HepG2 (cell line): ENCODE results near the gene SRF. TPM values are rescaled to one million over a fixed set of nuclear protein-coding genes. Genes with fewer than 3 reads are reported as not detected.

Source experiments
- ATAC-seq: fragments of 200-7000 bp; cut with Tn5 transposase; 3 replicates; pipeline ENCODE4 v1.9.1; 2020; ENCODE audit warnings: mild to moderate bottlenecking, moderate library complexity
- BruUV-seq: library from RNA; stranded (reverse); fragments of 400-500 nt; replicated peaks from 2 replicates; lab custom pipeline; 2021; lab: Mats Ljungman, UMichigan
- CTCF ChIA-PET: fragments of 300-600 bp; formaldehyde crosslinking; extraction: SDS; loops from one replicate; lab custom pipeline; 2021; ENCODE audit warnings: low total read pairs, inconsistent platforms, low intra/inter-chr PET ratio; lab: Yijun Ruan, JAX
- POLR2A ChIA-PET: fragments of 350-600 bp; sonication (Branson Sonifier 250); formaldehyde crosslinking; loops from one replicate; lab custom pipeline; 2020; ENCODE audit warnings: antibody characterized with exemption, inconsistent platforms; lab: Yijun Ruan, JAX
- DNase-seq: peaks from one replicate; pipeline ENCODE4 v3.0.0-alpha.2; 2015; ENCODE audit warnings: low spot score
- FAIRE-seq: peaks from 3 replicates; lab custom pipeline; 2011; peaks lifted over from hg19 to GRCh38; lab: Jason Lieb, UNC
- H2AFZ ChIP-seq: one replicate; pipeline ENCODE4 v1.6.1; 2011; ENCODE audit warnings: low read length, inconsistent platforms
- H3K27ac ChIP-seq: fragments of 300-600 bp; 3 replicates; pipeline ENCODE4 v1.8.0; 2011; ENCODE audit warnings: mixed run types, mild to moderate bottlenecking, mixed read lengths, low read length, inconsistent platforms; ENCODE audit not compliant: insufficient read depth; ENCODE audit errors: extremely low read length
- H3K27me3 ChIP-seq, 2 experiments: fragments of 200-600 bp in 1 of 2; 2 replicates in 1 of 2; 3 replicates in 1 of 2; pipeline versions ENCODE4 v1.6.0 to v1.8.0; 2011; ENCODE audit warnings: low read length in 2 of 2, mild to moderate bottlenecking in 2 of 2, moderate library complexity in 2 of 2, inconsistent platforms in 1 of 2; ENCODE audit not compliant: insufficient read depth in 2 of 2, control insufficient read depth in 1 of 2
- H3K36me3 ChIP-seq, 2 experiments: fragments of 200-600 bp in 1 of 2; replicated peaks in 1 of 2; 2 replicates in 1 of 2; 3 replicates in 1 of 2; pipeline versions ENCODE4 v1.5.1 to v1.8.0; 2011; ENCODE audit warnings: low read length in 2 of 2, inconsistent platforms in 1 of 2; ENCODE audit not compliant: insufficient read depth in 2 of 2, control insufficient read depth in 1 of 2
- H3K4me1 ChIP-seq: 2 replicates; pipeline ENCODE4 v1.5.1; 2012; ENCODE audit warnings: low read length, inconsistent platforms; ENCODE audit not compliant: insufficient read depth
- H3K4me2 ChIP-seq: 2 replicates; pipeline ENCODE4 v1.6.0; 2011; ENCODE audit warnings: low read depth, low read length, inconsistent platforms
- H3K4me3 ChIP-seq, 3 experiments: fragments of 200-600 bp in 1 of 3; sonication (generic), shearing (Covaris generic) in 1 of 3; replicated peaks in 1 of 3; 2 replicates each; pipeline ENCODE4 v1.5.1; 2011 to 2016; ENCODE audit warnings: low read length in 3 of 3, inconsistent platforms in 2 of 3, low read depth in 2 of 3, mild to moderate bottlenecking in 2 of 3, control low read depth in 1 of 3, mixed read lengths in 1 of 3; ENCODE audit not compliant: insufficient read depth in 1 of 3
- H3K79me2 ChIP-seq: one replicate; pipeline ENCODE4 v1.6.1; 2011; ENCODE audit warnings: low read length, inconsistent platforms; ENCODE audit not compliant: insufficient read depth
- H3K9ac ChIP-seq: 2 replicates; pipeline ENCODE4 v1.6.0; 2011; ENCODE audit warnings: mild to moderate bottlenecking, low read depth, low read length, inconsistent platforms; ENCODE audit not compliant: insufficient read depth
- H3K9me3 ChIP-seq: 2 replicates; pipeline ENCODE4 v1.5.1; 2012; ENCODE audit warnings: mild to moderate bottlenecking, low read length
- H4K20me1 ChIP-seq: 2 replicates; pipeline ENCODE4 v1.6.0; 2011; ENCODE audit warnings: inconsistent platforms, mild to moderate bottlenecking, low read length, moderate library complexity; ENCODE audit not compliant: insufficient read depth
- AHR ChIP-seq: IDR thresholded peaks from 2 replicates; pipeline ENCODE4 v1.6.1; 2018; ENCODE audit warnings: missing genetic modification reagents, missing compliant biosample characterization
- CCAR2 ChIP-seq: fragments of 200-400 bp; formaldehyde crosslinking; optimal IDR thresholded peaks from 2 replicates; pipeline ENCODE3; 2018; ENCODE audit warnings: low read depth, mild to moderate bottlenecking, low read length, moderate library complexity
- FOXP4 ChIP-seq: sonication (generic); formaldehyde crosslinking; IDR thresholded peaks from 2 replicates; pipeline ENCODE4 v1.4.0; 2020; ENCODE audit warnings: missing genetic modification reagents
- HMG20A ChIP-seq: IDR thresholded peaks from 2 replicates; pipeline ENCODE4 v1.6.1; 2016; ENCODE audit warnings: borderline replicate concordance
- LCORL ChIP-seq, 2 experiments: fragments of 450-650 bp in 1 of 2; sonication (generic) in 1 of 2; formaldehyde crosslinking in 1 of 2; IDR thresholded peaks; 2 replicates each; pipeline versions ENCODE4 v1.5.0 to v1.6.1; 2017 to 2020; ENCODE audit warnings: antibody characterized with exemption in 1 of 2, missing genetic modification reagents in 1 of 2
- MAZ ChIP-seq, 2 experiments: sonication (generic) in 1 of 2; formaldehyde crosslinking in 1 of 2; IDR thresholded peaks; 2 replicates each; pipeline versions ENCODE4 v1.5.0 to v1.6.1; 2012 to 2020; ENCODE audit warnings: low read depth in 2 of 2, mild to moderate bottlenecking in 2 of 2, borderline replicate concordance in 1 of 2, improper control_type of control experiment in 1 of 2, low read length in 1 of 2, missing genetic modification reagents in 1 of 2, moderate library complexity in 1 of 2
- MTA1 ChIP-seq: sonication (generic); formaldehyde crosslinking; IDR thresholded peaks from 2 replicates; pipeline ENCODE4 v1.4.0; 2020; ENCODE audit warnings: missing genetic modification reagents, mild to moderate bottlenecking, borderline replicate concordance
- SMC3 ChIP-seq: IDR thresholded peaks from 2 replicates; pipeline ENCODE4 v1.6.1; 2011; ENCODE audit warnings: low read length, improper control_type of control experiment
- TEAD3 ChIP-seq: optimal IDR thresholded peaks from 2 replicates; pipeline ENCODE3; 2016; ENCODE audit warnings: borderline replicate concordance
- THAP8 ChIP-seq: sonication (generic); formaldehyde crosslinking; IDR thresholded peaks from 2 replicates; pipeline ENCODE4 v1.5.1; 2020; ENCODE audit warnings: missing genetic modification reagents, mild to moderate bottlenecking, borderline replicate concordance
- THRA ChIP-seq: sonication (generic); formaldehyde crosslinking; IDR thresholded peaks from 2 replicates; pipeline ENCODE4 v1.4.0; 2020; ENCODE audit warnings: missing genetic modification reagents, borderline replicate concordance
- WIZ ChIP-seq: sonication (generic); formaldehyde crosslinking; IDR thresholded peaks from 2 replicates; pipeline ENCODE4 v1.5.1; 2020; ENCODE audit warnings: mild to moderate bottlenecking, missing genetic modification reagents
- ZKSCAN5 ChIP-seq: sonication (generic); formaldehyde crosslinking; IDR thresholded peaks from 2 replicates; pipeline ENCODE4 v1.5.1; 2020; ENCODE audit warnings: mild to moderate bottlenecking, missing genetic modification reagents
- ZNF20 ChIP-seq: sonication (generic); formaldehyde crosslinking; IDR thresholded peaks from 2 replicates; pipeline ENCODE4 v1.4.0; 2020; ENCODE audit warnings: mild to moderate bottlenecking, moderate library complexity, missing genetic modification reagents
- ZNF207 ChIP-seq: fragments of 450-650 bp; IDR thresholded peaks from 2 replicates; pipeline ENCODE4 v1.6.1; 2016; ENCODE audit warnings: antibody characterized with exemption, borderline replicate concordance
- ZNF263 ChIP-seq: sonication (generic); formaldehyde crosslinking; IDR thresholded peaks from 2 replicates; pipeline ENCODE4 v1.4.0; 2020; ENCODE audit warnings: missing genetic modification reagents
- ZNF33B ChIP-seq: sonication (generic); formaldehyde crosslinking; IDR thresholded peaks from 2 replicates; pipeline ENCODE4 v1.5.1; 2020; ENCODE audit warnings: mild to moderate bottlenecking, missing genetic modification reagents
- ZNF556 ChIP-seq: sonication (generic); formaldehyde crosslinking; IDR thresholded peaks from 2 replicates; pipeline ENCODE4 v1.4.0; 2020; ENCODE audit warnings: mild to moderate bottlenecking, missing genetic modification reagents, borderline replicate concordance
- ZNF674 ChIP-seq: sonication (generic); formaldehyde crosslinking; IDR thresholded peaks from 2 replicates; pipeline ENCODE4 v1.5.0; 2020; ENCODE audit warnings: low read depth, mild to moderate bottlenecking, missing genetic modification reagents
- ZNF83 ChIP-seq: sonication (generic); formaldehyde crosslinking; IDR thresholded peaks from 2 replicates; pipeline ENCODE4 v1.4.0; 2020; ENCODE audit warnings: missing genetic modification reagents, mild to moderate bottlenecking, borderline replicate concordance
- WGBS: methylation state at CpG from one replicate; pipeline ENCODE4 v1.1.6; 2017; ENCODE audit warnings: low lambda C conversion rate; 5-methylcytosine and 5-hydroxymethylcytosine counted together
- in situ Hi-C: cut with HindIII; loops from 2 replicates; pipeline ENCODE4 v1.10.0; 2017; ENCODE audit warnings: low pct_unique_long_range_greater_than_20kb; ENCODE audit not compliant: extremely low pct_ligation_motif_present
- intact Hi-C: fragments of 100-400 bp; cut with micrococcal nuclease; formaldehyde crosslinking; loops from one replicate; pipeline ENCODE4 v1.10.0; 2022; ENCODE audit not compliant: unreplicated experiment
- polyA plus RNA-seq, 8 experiments: library from polyadenylated mRNA; depleted of rRNA in 3 of 8; stranded (reverse) in 7 of 8; unstranded in 1 of 8; fragments of >200 nt; fragmentation: Illumina TruSeq in 4 of 8; extraction: Trizol in 4 of 8; gene quantifications; 2 replicates each; pipeline versions ENCODE4 v1.2.1 to v1.2.3, GENCODE V29; 2011 to 2016; ENCODE audit warnings: low read depth in 4 of 8, missing spikeins in 1 of 8, mixed read lengths in 1 of 8; ENCODE audit not compliant: insufficient read depth in 1 of 8
- total RNA-seq, 5 experiments: library from RNA; depleted of rRNA; stranded (reverse); fragments of >200 nt; fragmentation: Illumina TruSeq; extraction: Trizol; gene quantifications; 2 replicates each; pipeline ENCODE4 v1.2.3, GENCODE V29; 2016; ENCODE audit warnings: low read depth in 1 of 5

The SRF gene
- total and polyA plus RNA-seq, 2 of the 13 experiments (the other 11 are each of a cell fraction or from before 2014, with no cell fraction given) = 25.5 to 44.1 TPM

- intact Hi-C loops (no loop called here), in situ Hi-C loops (no loop called here)
- Histone ChIP-seq H3K4me1 (peaks cover 14% of the 10 kb centered on the region), H3K36me3 (peaks cover 0 to 7% of the 10 kb centered on the region in 2 experiments; a peak in 2 of 5 replicates), H3K4me2 (no peak overlapping the region), H2AFZ (no peak overlapping the region), H3K27ac (no peak overlapping the region), H4K20me1 (no peaks in the 10 kb centered on the region), H3K9me3 (no peaks in the 10 kb centered on the region), H3K27me3 (no peaks in the 10 kb centered on the region), H3K79me2 (no peaks in the 10 kb centered on the region), H3K4me3 (no peak overlapping the region), H3K9ac (peak overlapping the region; percentile 3; the same call in 1 of the 2 replicates)
- POLR2A ChIA-PET = interaction anchor here (0.8 kb wide), 1 partner anchor 25 kb away, joined by 4 read pairs; no protein-coding TSS in a partner anchor
- ATAC-seq (peak; percentile 83), DNase-seq (peak; percentile 29), FAIRE-seq (peak; percentile 75)
- BruUV-seq = no TSS peak
- CTCF ChIA-PET = no interaction called here
- WGBS = 66% methylated on average over 5 of the region's 5 CpGs
- TF ChIP-seq LCORL (IDR thresholded peaks at IDR 0.05) (no peak), LCORL (CRISPR knock-in tag; IDR thresholded peaks at IDR 0.05) (0 out of 2 replicates have a peak, but pooled peaks have one; percentile 30), SMC3 (no peak), ZNF556 (peak; percentile 48; the same call in 1 of the 2 replicates), THAP8 (CRISPR knock-in tag) (no peak), MTA1 (CRISPR knock-in tag) (peak; percentile 33; the same call in 1 of the 2 replicates), THRA (CRISPR knock-in tag) (no peak), ZNF674 (CRISPR knock-in tag) (no peak), ZNF207 (no peak), FOXP4 (CRISPR knock-in tag) (no peak), AHR (CRISPR knock-in tag) (no peak), ZNF83 (CRISPR knock-in tag) (no peak), ZNF20 (no peak), ZKSCAN5 (0 out of 2 replicates have a peak, but pooled peaks have one; percentile 45), CCAR2 (no peak), ZNF33B (CRISPR knock-in tag) (no peak), ZNF263 (peak; percentile 84), HMG20A (CRISPR knock-in tag) (no peak), MAZ (IDR thresholded peaks at IDR 0.05; ENCODE audit: borderline replicate concordance, low read depth, low read length) (no peak), MAZ (CRISPR knock-in tag; IDR thresholded peaks at IDR 0.05; ENCODE audit: low read depth) (no peak), TEAD3 (CRISPR knock-in tag) (no peak), WIZ (no peak)
Measured at GRCh38 chr6:43196337-43196736, 25.3 kb downstream of the SRF start.
